Astrocyte (in vitro differentiated cells and primary cell): ENCODE data around the gene CHN2. TPM values are rescaled to one million over a fixed set of nuclear protein-coding genes. Genes with fewer than 3 reads are reported as not detected.

Source experiments
- DNase-seq: peaks from one replicate; pipeline ENCODE4 v3.0.0-alpha.2; 2010; ENCODE audit warnings: low read depth
- FAIRE-seq: peaks from 2 replicates; lab custom pipeline; 2011; peaks lifted over from hg19 to GRCh38; lab: Jason Lieb, UNC
- H2AFZ ChIP-seq: 2 replicates; pipeline ENCODE4 v1.6.0; 2012; ENCODE audit warnings: low read depth, low read length, inconsistent platforms
- H3K27ac ChIP-seq: 2 replicates; pipeline ENCODE4 v1.5.1; 2011; ENCODE audit warnings: low read depth, low read length, inconsistent platforms
- H3K27me3 ChIP-seq: 2 replicates; pipeline ENCODE4 v1.6.0; 2011; ENCODE audit warnings: low read length, inconsistent platforms; ENCODE audit not compliant: insufficient read depth
- H3K36me3 ChIP-seq: 2 replicates; pipeline ENCODE4 v1.5.1; 2011; ENCODE audit warnings: low read length, inconsistent platforms; ENCODE audit not compliant: insufficient read depth
- H3K4me1 ChIP-seq: 2 replicates; pipeline ENCODE4 v1.5.1; 2011; ENCODE audit warnings: low read length, inconsistent platforms; ENCODE audit not compliant: insufficient read depth
- H3K4me2 ChIP-seq: 2 replicates; pipeline ENCODE4 v1.6.0; 2012; ENCODE audit warnings: low read length, inconsistent platforms
- H3K4me3 ChIP-seq: 2 replicates; pipeline ENCODE4 v1.5.1; 2011; ENCODE audit warnings: low read depth, mild to moderate bottlenecking, low read length, inconsistent platforms; ENCODE audit not compliant: insufficient read depth
- H3K79me2 ChIP-seq: 2 replicates; pipeline ENCODE4 v1.6.0; 2012; ENCODE audit warnings: mild to moderate bottlenecking, low read length, inconsistent platforms; ENCODE audit not compliant: insufficient read depth
- H3K9ac ChIP-seq: 2 replicates; pipeline ENCODE4 v1.6.0; 2012; ENCODE audit warnings: mild to moderate bottlenecking, low read length, inconsistent platforms
- H3K9me3 ChIP-seq: 2 replicates; pipeline ENCODE4 v1.5.1; 2012; ENCODE audit warnings: low read depth, mild to moderate bottlenecking, low read length, inconsistent platforms; ENCODE audit not compliant: insufficient read depth
- H4K20me1 ChIP-seq: 2 replicates; pipeline ENCODE4 v1.6.0; 2012; ENCODE audit warnings: low read length, inconsistent platforms; ENCODE audit not compliant: insufficient read depth
- H3K27ac Mint-ChIP-seq: one replicate; pipeline ENCODE4 v1.8.0; 2021; ENCODE audit warnings: mild to moderate bottlenecking, mixed read lengths; ENCODE audit not compliant: unreplicated experiment
- H3K27me3 Mint-ChIP-seq: one replicate; pipeline ENCODE4 v1.8.0; 2021; ENCODE audit warnings: low read depth, mixed read lengths; ENCODE audit not compliant: unreplicated experiment
- H3K36me3 Mint-ChIP-seq: one replicate; pipeline ENCODE4 v1.8.0; 2021; ENCODE audit warnings: low read depth, mixed read lengths; ENCODE audit not compliant: unreplicated experiment
- H3K4me1 Mint-ChIP-seq: one replicate; pipeline ENCODE4 v1.8.0; 2021; ENCODE audit warnings: low read depth, mixed read lengths; ENCODE audit not compliant: unreplicated experiment
- H3K4me3 Mint-ChIP-seq: one replicate; pipeline ENCODE4 v1.8.0; 2021; ENCODE audit warnings: mild to moderate bottlenecking, moderate library complexity, mixed read lengths; ENCODE audit not compliant: unreplicated experiment
- H3K9me3 Mint-ChIP-seq: one replicate; pipeline ENCODE4 v1.8.0; 2021; ENCODE audit warnings: mild to moderate bottlenecking, mixed read lengths; ENCODE audit not compliant: unreplicated experiment
- EZH2 ChIP-seq: IDR thresholded peaks from 2 replicates; pipeline ENCODE4 v1.6.1; 2012; ENCODE audit warnings: mild to moderate bottlenecking, low read length, inconsistent platforms; ENCODE audit not compliant: insufficient read depth
- total RNA-seq: library from RNA; stranded (reverse); gene quantifications from 2 replicates; pipeline ENCODE4 v1.2.1, GENCODE V29; 2021
- TF ChIP-seq, protein P1 (sequence below): IDR thresholded peaks from 2 replicates; pipeline ENCODE4 v1.5.1; 2011; ENCODE audit warnings: low read depth, mild to moderate bottlenecking, inconsistent platforms, low read length, moderate library complexity; ENCODE audit not compliant: insufficient read depth

CHN2 gene
- total RNA-seq, 1 donor from 2014 or later: 2.5 TPM

DNA sequence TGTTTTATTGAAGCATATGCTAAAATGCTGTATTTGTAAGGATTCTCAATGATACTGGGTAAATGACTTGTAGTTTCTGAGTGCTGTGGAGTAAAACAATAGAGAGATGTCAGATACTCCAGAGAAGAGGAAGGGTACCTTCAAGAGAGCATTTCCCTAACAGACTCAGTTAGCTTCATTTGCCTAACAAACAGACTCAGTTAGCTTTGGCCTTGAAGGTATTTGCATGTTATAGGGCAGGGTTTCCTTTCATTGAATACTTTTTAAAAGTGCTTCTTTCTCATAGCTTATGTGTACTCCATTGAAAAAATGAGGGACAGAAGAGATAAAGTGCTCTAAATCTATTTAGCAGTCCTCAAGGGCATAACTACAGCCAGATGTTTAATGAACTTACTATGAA is 101.8 kb downstream of the CHN2 start:
- H4K20me1 ChIP-seq: no peaks in the 10 kb centered on the region
- no peak overlapping the region for H2AFZ ChIP-seq
- H3K27ac ChIP-seq: no peak overlapping the region
- Mint-ChIP-seq H3K4me3 (no peak overlapping the region), H3K4me1 (peaks cover 7% of the 10 kb centered on the region), H3K27ac (no peak overlapping the region), H3K36me3 (no peaks in the 10 kb centered on the region), H3K9me3 (peaks cover 1% of the 10 kb centered on the region), H3K27me3 (peaks cover 28% of the 10 kb centered on the region)
- no peaks in the 10 kb centered on the region for H3K36me3 ChIP-seq
- no peaks in the 10 kb centered on the region for H3K4me1 ChIP-seq
- TF ChIP-seq, protein P1, sequence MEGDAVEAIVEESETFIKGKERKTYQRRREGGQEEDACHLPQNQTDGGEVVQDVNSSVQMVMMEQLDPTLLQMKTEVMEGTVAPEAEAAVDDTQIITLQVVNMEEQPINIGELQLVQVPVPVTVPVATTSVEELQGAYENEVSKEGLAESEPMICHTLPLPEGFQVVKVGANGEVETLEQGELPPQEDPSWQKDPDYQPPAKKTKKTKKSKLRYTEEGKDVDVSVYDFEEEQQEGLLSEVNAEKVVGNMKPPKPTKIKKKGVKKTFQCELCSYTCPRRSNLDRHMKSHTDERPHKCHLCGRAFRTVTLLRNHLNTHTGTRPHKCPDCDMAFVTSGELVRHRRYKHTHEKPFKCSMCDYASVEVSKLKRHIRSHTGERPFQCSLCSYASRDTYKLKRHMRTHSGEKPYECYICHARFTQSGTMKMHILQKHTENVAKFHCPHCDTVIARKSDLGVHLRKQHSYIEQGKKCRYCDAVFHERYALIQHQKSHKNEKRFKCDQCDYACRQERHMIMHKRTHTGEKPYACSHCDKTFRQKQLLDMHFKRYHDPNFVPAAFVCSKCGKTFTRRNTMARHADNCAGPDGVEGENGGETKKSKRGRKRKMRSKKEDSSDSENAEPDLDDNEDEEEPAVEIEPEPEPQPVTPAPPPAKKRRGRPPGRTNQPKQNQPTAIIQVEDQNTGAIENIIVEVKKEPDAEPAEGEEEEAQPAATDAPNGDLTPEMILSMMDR: no peak
- no peak for TF ChIP-seq EZH2
- H3K9ac ChIP-seq: no peak overlapping the region
- H3K79me2 ChIP-seq: no peaks in the 10 kb centered on the region
- no peak for DNase-seq
- no peaks in the 10 kb centered on the region for H3K9me3 ChIP-seq
- no peak for FAIRE-seq
- H3K27me3 ChIP-seq: peaks cover 8% of the 10 kb centered on the region
- no peak overlapping the region for H3K4me2 ChIP-seq
- H3K4me3 ChIP-seq: no peak overlapping the region

DNA sequence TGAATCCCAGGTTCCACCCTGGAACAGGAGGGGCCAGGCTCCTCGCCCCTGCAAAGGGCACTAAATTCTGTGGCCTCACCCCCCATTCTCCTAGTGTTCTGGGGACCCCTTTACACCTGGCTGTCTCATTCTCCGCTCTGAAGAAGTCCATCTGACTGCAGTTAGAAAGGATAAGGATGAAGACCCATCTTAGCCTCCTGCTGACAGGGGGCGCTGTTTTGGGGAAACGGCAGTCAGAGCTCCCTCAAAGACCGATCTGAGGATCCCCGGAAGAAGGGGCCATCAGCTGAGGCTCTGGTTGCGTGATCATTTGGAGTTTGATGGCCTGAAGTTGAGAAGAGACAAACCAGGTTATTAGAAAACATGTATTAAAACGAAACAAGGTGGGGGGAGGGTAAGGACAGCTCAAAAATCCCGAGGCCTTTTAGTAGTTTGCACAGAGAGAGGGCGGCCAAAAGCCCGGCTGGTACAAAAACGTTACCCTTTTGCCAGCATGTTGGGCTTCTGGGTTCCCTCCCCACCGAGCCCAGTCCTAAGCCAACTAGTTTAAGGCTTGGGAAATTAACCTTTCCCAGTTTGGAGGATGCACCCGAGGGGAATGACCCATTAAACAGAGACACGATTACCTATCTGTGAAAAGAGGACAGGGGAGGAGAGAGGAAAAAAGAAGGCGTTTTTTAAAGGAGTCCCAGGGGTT is 102.8 kb downstream of the CHN2 start:
- Histone ChIP-seq H3K27me3 (peaks cover 8% of the 10 kb centered on the region), H3K27ac (no peak overlapping the region), H4K20me1 (no peaks in the 10 kb centered on the region), H3K9ac (no peak overlapping the region), H3K36me3 (no peaks in the 10 kb centered on the region), H2AFZ (no peak overlapping the region), H3K4me3 (no peak overlapping the region), H3K9me3 (no peaks in the 10 kb centered on the region), H3K79me2 (no peaks in the 10 kb centered on the region), H3K4me2 (no peak overlapping the region), H3K4me1 (no peaks in the 10 kb centered on the region)
- FAIRE-seq: no peak
- Mint-ChIP-seq H3K27ac (no peak overlapping the region), H3K4me1 (peaks cover 7% of the 10 kb centered on the region), H3K4me3 (no peak overlapping the region), H3K36me3 (no peaks in the 10 kb centered on the region), H3K9me3 (peaks cover 1% of the 10 kb centered on the region), H3K27me3 (peaks cover 34% of the 10 kb centered on the region)
- DNase-seq: no peak
- TF ChIP-seq, protein P1: no peak

DNA sequence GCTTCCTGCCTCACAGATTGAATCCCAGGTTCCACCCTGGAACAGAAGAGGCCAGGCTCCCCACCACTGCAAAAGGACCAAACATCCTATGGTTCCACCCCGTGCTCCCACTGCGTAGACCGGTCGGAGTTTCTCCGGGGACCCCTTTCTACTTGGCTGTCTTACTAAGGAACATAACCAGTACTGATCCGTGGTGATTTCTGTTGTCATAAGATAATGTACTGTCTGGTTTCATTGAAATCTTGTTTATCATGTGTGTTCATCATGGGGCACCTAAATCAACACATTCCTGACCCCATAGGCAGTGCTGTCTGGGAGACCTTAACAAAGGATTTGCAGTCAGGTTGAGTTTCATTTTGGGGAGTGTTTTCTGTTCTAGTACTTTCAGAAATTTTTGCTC is 104.5 kb downstream of the CHN2 start:
- Histone ChIP-seq H3K27me3 (peaks cover 9% of the 10 kb centered on the region), H3K27ac (no peak overlapping the region), H3K4me2 (no peak overlapping the region), H3K4me1 (no peaks in the 10 kb centered on the region), H3K36me3 (no peaks in the 10 kb centered on the region), H3K79me2 (no peaks in the 10 kb centered on the region), H3K9me3 (no peaks in the 10 kb centered on the region), H3K9ac (no peak overlapping the region), H4K20me1 (no peaks in the 10 kb centered on the region), H2AFZ (no peak overlapping the region), H3K4me3 (no peak overlapping the region)
- Mint-ChIP-seq H3K27ac (no peak overlapping the region), H3K36me3 (no peaks in the 10 kb centered on the region), H3K27me3 (peaks cover 22% of the 10 kb centered on the region), H3K4me1 (peaks cover 7% of the 10 kb centered on the region), H3K9me3 (no peaks in the 10 kb centered on the region), H3K4me3 (no peak overlapping the region)
- no peak for TF ChIP-seq EZH2
- TF ChIP-seq, protein P1: no peak
- no peak for DNase-seq
- no peak for FAIRE-seq
